ENCODE measurements around the gene ITLN2. TPM values are rescaled to one million over a fixed set of nuclear protein-coding genes. Genes with fewer than 3 reads are reported as not detected.

The ITLN2 gene
- total RNA-seq, 1 experiment from 2014 or later: not detected

Other genes with a start within 250 kb of the ITLN2 start
- not detected in 2 replicates for gene CD48, start 243.0 kb downstream of the ITLN2 start, total RNA-seq (2014; rRNA removed; shearing (Covaris generic); ENCODE audit: low replicate concordance)
- gene SLAMF7, start 215.6 kb downstream of the ITLN2 start, total RNA-seq (2014; rRNA removed; shearing (Covaris generic); ENCODE audit: low replicate concordance): not detected in 2 replicates
- gene LY9, start 158.6 kb downstream of the ITLN2 start, total RNA-seq (2014; rRNA removed; shearing (Covaris generic); ENCODE audit: low replicate concordance): not detected in 2 replicates
- gene CD244, start 91.9 kb downstream of the ITLN2 start, total RNA-seq (2014; rRNA removed; shearing (Covaris generic); ENCODE audit: low replicate concordance): not detected in 2 replicates
- not detected in 2 replicates for gene ITLN1, start 69.6 kb downstream of the ITLN2 start, total RNA-seq (2014; rRNA removed; shearing (Covaris generic); ENCODE audit: low replicate concordance)
- gene F11R, start 66.3 kb upstream of the ITLN2 start, total RNA-seq (2014; rRNA removed; shearing (Covaris generic); ENCODE audit: low replicate concordance): 0.22 and 1.7 TPM in 2 replicates
- gene TSTD1, start 84.2 kb upstream of the ITLN2 start, total RNA-seq (2014; rRNA removed; shearing (Covaris generic); ENCODE audit: low replicate concordance): not detected in 2 replicates
- gene USF1, start 91.2 kb upstream of the ITLN2 start, total RNA-seq (2014; rRNA removed; shearing (Covaris generic); ENCODE audit: low replicate concordance): 102 and 103 TPM in 2 replicates
- gene ARHGAP30, start 115.1 kb upstream of the ITLN2 start, total RNA-seq (2014; rRNA removed; shearing (Covaris generic); ENCODE audit: low replicate concordance): not detected in 2 replicates
- not detected in 2 replicates for gene NECTIN4, start 134.7 kb upstream of the ITLN2 start, total RNA-seq (2014; rRNA removed; shearing (Covaris generic); ENCODE audit: low replicate concordance)
- gene KLHDC9, start 143.6 kb upstream of the ITLN2 start, total RNA-seq (2014; rRNA removed; shearing (Covaris generic); ENCODE audit: low replicate concordance): not detected in 2 replicates
- gene PFDN2, start 163.2 kb upstream of the ITLN2 start, total RNA-seq (2014; rRNA removed; shearing (Covaris generic); ENCODE audit: low replicate concordance): 32.6 and 36.1 TPM in 2 replicates
- gene NIT1, start 163.3 kb upstream of the ITLN2 start, total RNA-seq (2014; rRNA removed; shearing (Covaris generic); ENCODE audit: low replicate concordance): 8.9 and 14.1 TPM in 2 replicates
- gene DEDD, start 177.9 kb upstream of the ITLN2 start, total RNA-seq (2014; rRNA removed; shearing (Covaris generic); ENCODE audit: low replicate concordance): 33.2 and 39.8 TPM in 2 replicates
- 118 and 178 TPM in 2 replicates for gene UFC1, start 199.2 kb upstream of the ITLN2 start, total RNA-seq (2014; rRNA removed; shearing (Covaris generic); ENCODE audit: low replicate concordance)
- gene USP21, start 204.7 kb upstream of the ITLN2 start, total RNA-seq (2014; rRNA removed; shearing (Covaris generic); ENCODE audit: low replicate concordance): 3.5 and 4.2 TPM in 2 replicates
- gene PPOX, start 211.6 kb upstream of the ITLN2 start, total RNA-seq (2014; rRNA removed; shearing (Covaris generic); ENCODE audit: low replicate concordance): 7.9 and 40.3 TPM in 2 replicates
- gene B4GALT3, start 222.7 kb upstream of the ITLN2 start, total RNA-seq (2014; rRNA removed; shearing (Covaris generic); ENCODE audit: low replicate concordance): 20.5 and 25.7 TPM in 2 replicates
- gene ADAMTS4, start 244.2 kb upstream of the ITLN2 start, total RNA-seq (2014; rRNA removed; shearing (Covaris generic); ENCODE audit: low replicate concordance): 3.6 and 5.2 TPM in 2 replicates
- 129 and 194 TPM in 2 replicates for gene NDUFS2, start 247.6 kb upstream of the ITLN2 start, total RNA-seq (2014; rRNA removed; shearing (Covaris generic); ENCODE audit: low replicate concordance)